ENCODE results near the gene HPGD.
A peak's percentile ranks its signal among the peaks of the same experiment; 100 is the strongest.
"Not testable (repeated sequence)": the region's sequence is repeated elsewhere in the genome, so short reads cannot be mapped to it uniquely, and the experiment has no call there.

The HPGD gene

GRCh38 chr4:174512745-174513144 is 9.5 kb downstream of the HPGD start:
- H3K27ac Mint-ChIP-seq, result no peak overlapping the region
- no peak overlapping the region for H3K4me3 Mint-ChIP-seq
- peaks cover 9% of the 10 kb centered on the region for H3K4me1 Mint-ChIP-seq (ENCODE audit: low read depth)

GRCh38 chr4:174505892-174506291 is 16.4 kb downstream of the HPGD start:
- no peaks in the 10 kb centered on the region for H3K4me1 Mint-ChIP-seq (ENCODE audit: low read depth)
- no peak for DNase-seq
- no peaks in the 10 kb centered on the region for H3K27me3 Mint-ChIP-seq
- H3K27ac Mint-ChIP-seq, result no peak overlapping the region
- no peaks in the 10 kb centered on the region for H3K9me3 Mint-ChIP-seq
- no peak overlapping the region for H3K4me3 Mint-ChIP-seq
- H3K36me3 Mint-ChIP-seq (ENCODE audit: low read depth), result no peaks in the 10 kb centered on the region

More at GRCh38 chr4:174512745-174513144, 9.5 kb downstream of the HPGD start:
- no peak for DNase-seq
- Mint-ChIP-seq H3K36me3 (ENCODE audit: low read depth) (no peaks in the 10 kb centered on the region), H3K27me3 (no peaks in the 10 kb centered on the region), H3K9me3 (no peaks in the 10 kb centered on the region)

- H3K9me3 Mint-ChIP-seq, result no peaks in the 10 kb centered on the region
- H3K36me3 Mint-ChIP-seq (ENCODE audit: low read depth), result no peaks in the 10 kb centered on the region
- H3K4me1 Mint-ChIP-seq (ENCODE audit: low read depth), result no peaks in the 10 kb centered on the region
- no peak for DNase-seq
- no peak overlapping the region for H3K4me3 Mint-ChIP-seq
- no peak overlapping the region for H3K27ac Mint-ChIP-seq
- H3K27me3 Mint-ChIP-seq, result no peaks in the 10 kb centered on the region
Measured at GRCh38 chr4:174505007-174505406, 17.3 kb downstream of the HPGD start.

- Mint-ChIP-seq H3K27me3 (no peaks in the 10 kb centered on the region), H3K36me3 (ENCODE audit: low read depth) (no peaks in the 10 kb centered on the region), H3K4me3 (no peak overlapping the region), H3K27ac (no peak overlapping the region), H3K4me1 (ENCODE audit: low read depth) (peaks cover 3% of the 10 kb centered on the region), H3K9me3 (no peaks in the 10 kb centered on the region)
- no peak for DNase-seq
Measured at GRCh38 chr4:174503079-174503715, 19.1 kb downstream of the HPGD start.

GRCh38 chr4:174496631-174497432 is 25.5 kb downstream of the HPGD start:
- no peaks in the 10 kb centered on the region for H3K9me3 Mint-ChIP-seq
- DNase-seq, result no peak
- no peaks in the 10 kb centered on the region for H3K27me3 Mint-ChIP-seq
- H3K27ac Mint-ChIP-seq, result peak overlapping the region; percentile 23
- H3K4me3 Mint-ChIP-seq, result peak overlapping the region; percentile 8
- H3K36me3 Mint-ChIP-seq (ENCODE audit: low read depth), result no peaks in the 10 kb centered on the region
- peaks cover 19% of the 10 kb centered on the region for H3K4me1 Mint-ChIP-seq (ENCODE audit: low read depth)

GRCh38 chr4:174495626-174496025 is 26.7 kb downstream of the HPGD start:
- no peak for DNase-seq
- Mint-ChIP-seq H3K27ac (no peak overlapping the region), H3K36me3 (ENCODE audit: low read depth) (no peaks in the 10 kb centered on the region), H3K4me3 (no peak overlapping the region), H3K4me1 (ENCODE audit: low read depth) (peaks cover 19% of the 10 kb centered on the region), H3K27me3 (no peaks in the 10 kb centered on the region), H3K9me3 (no peaks in the 10 kb centered on the region)

GRCh38 chr4:174494726-174495125 is 27.6 kb downstream of the HPGD start:
- no peaks in the 10 kb centered on the region for H3K9me3 Mint-ChIP-seq
- no peaks in the 10 kb centered on the region for H3K36me3 Mint-ChIP-seq (ENCODE audit: low read depth)
- no peak for DNase-seq
- H3K27ac Mint-ChIP-seq, result peak overlapping the region; percentile 30
- no peaks in the 10 kb centered on the region for H3K27me3 Mint-ChIP-seq
- no peak overlapping the region for H3K4me3 Mint-ChIP-seq
- peaks cover 19% of the 10 kb centered on the region for H3K4me1 Mint-ChIP-seq (ENCODE audit: low read depth)

GRCh38 chr4:174494146-174494545 is 28.1 kb downstream of the HPGD start:
- Mint-ChIP-seq H3K4me1 (ENCODE audit: low read depth) (peaks cover 19% of the 10 kb centered on the region), H3K27me3 (no peaks in the 10 kb centered on the region), H3K36me3 (ENCODE audit: low read depth) (no peaks in the 10 kb centered on the region), H3K27ac (peak overlapping the region; percentile 50), H3K4me3 (no peak overlapping the region), H3K9me3 (no peaks in the 10 kb centered on the region)
- no peak for DNase-seq

GRCh38 chr4:174490451-174490961 is 31.8 kb downstream of the HPGD start:
- H3K27me3 Mint-ChIP-seq, result no peaks in the 10 kb centered on the region
- H3K4me1 Mint-ChIP-seq (ENCODE audit: low read depth), result peaks cover 7% of the 10 kb centered on the region
- H3K27ac Mint-ChIP-seq, result no peak overlapping the region
- no peak for DNase-seq
- H3K9me3 Mint-ChIP-seq, result no peaks in the 10 kb centered on the region
- no peak overlapping the region for H3K4me3 Mint-ChIP-seq
- no peaks in the 10 kb centered on the region for H3K36me3 Mint-ChIP-seq (ENCODE audit: low read depth)

GRCh38 chr4:174488368-174488767 is 33.9 kb downstream of the HPGD start:
- DNase-seq; H3K27me3 Mint-ChIP-seq; H3K27ac Mint-ChIP-seq; H3K9me3 Mint-ChIP-seq; H3K4me3 Mint-ChIP-seq; H3K4me1 Mint-ChIP-seq (ENCODE audit: low read depth); H3K36me3 Mint-ChIP-seq (ENCODE audit: low read depth): not testable (repeated sequence)

- Mint-ChIP-seq H3K4me1 (ENCODE audit: low read depth) (no peaks in the 10 kb centered on the region), H3K27ac (no peak overlapping the region), H3K4me3 (no peak overlapping the region), H3K36me3 (ENCODE audit: low read depth) (no peaks in the 10 kb centered on the region), H3K27me3 (no peaks in the 10 kb centered on the region), H3K9me3 (no peaks in the 10 kb centered on the region)
- DNase-seq, result no peak
Measured at GRCh38 chr4:174485025-174485424, 37.3 kb downstream of the HPGD start.

- Mint-ChIP-seq H3K36me3 (ENCODE audit: low read depth) (no peaks in the 10 kb centered on the region), H3K4me1 (ENCODE audit: low read depth) (no peaks in the 10 kb centered on the region), H3K9me3 (no peaks in the 10 kb centered on the region)
Measured at GRCh38 chr4:174483792-174484191, 38.5 kb downstream of the HPGD start.

GRCh38 chr4:174479140-174479539 is 43.1 kb downstream of the HPGD start:
- Mint-ChIP-seq H3K27me3 (peaks cover 2% of the 10 kb centered on the region), H3K4me1 (ENCODE audit: low read depth) (no peaks in the 10 kb centered on the region), H3K9me3 (no peaks in the 10 kb centered on the region), H3K36me3 (ENCODE audit: low read depth) (no peaks in the 10 kb centered on the region), H3K27ac (no peak overlapping the region), H3K4me3 (no peak overlapping the region)
- DNase-seq, result no peak

More at GRCh38 chr4:174483792-174484191, 38.5 kb downstream of the HPGD start:
- H3K4me3 Mint-ChIP-seq, result no peak overlapping the region
- no peak for DNase-seq
- no peaks in the 10 kb centered on the region for H3K27me3 Mint-ChIP-seq
- H3K27ac Mint-ChIP-seq, result no peak overlapping the region

- Mint-ChIP-seq H3K9me3 (no peaks in the 10 kb centered on the region), H3K36me3 (ENCODE audit: low read depth) (no peaks in the 10 kb centered on the region), H3K27me3 (peaks cover 2% of the 10 kb centered on the region), H3K4me3 (no peak overlapping the region), H3K27ac (no peak overlapping the region), H3K4me1 (ENCODE audit: low read depth) (no peaks in the 10 kb centered on the region)
- no peak for DNase-seq
Measured at GRCh38 chr4:174475528-174475927, 46.8 kb downstream of the HPGD start.

- no peak overlapping the region for H3K4me3 Mint-ChIP-seq
- H3K9me3 Mint-ChIP-seq, result no peaks in the 10 kb centered on the region
- H3K36me3 Mint-ChIP-seq (ENCODE audit: low read depth), result no peaks in the 10 kb centered on the region
- H3K4me1 Mint-ChIP-seq (ENCODE audit: low read depth), result no peaks in the 10 kb centered on the region
- no peak for DNase-seq
- H3K27me3 Mint-ChIP-seq, result peaks cover 2% of the 10 kb centered on the region
- H3K27ac Mint-ChIP-seq, result no peak overlapping the region
Measured at GRCh38 chr4:174474457-174475075, 47.7 kb downstream of the HPGD start.

Measured in activated T-cell treated with anti-CD3 and anti-CD28 coated beads, Interleukin-2, amount 50 U/mL, for 24 hours (primary cell).